Tibial artery (tissue), 4 donors: ENCODE data around the gene PPIA.
"Not testable (repeated sequence)": the region's sequence is repeated elsewhere in the genome, so short reads cannot be mapped to it uniquely, and the experiment has no call there.

Experiments
- DNase-seq, 2 donors: peaks; one replicate each; pipeline ENCODE4 v3.0.0-alpha.2; 2019
- H3K27ac ChIP-seq, 2 donors: fragments of 200-600 bp; sonication (generic) in 1 of 2; 1 replicate in 1 of 2; 2 replicates in 1 of 2; pipeline ENCODE4 v1.5.1; 2018 to 2019; ENCODE audit warnings: mild to moderate bottlenecking in 1 of 2
- H3K27me3 ChIP-seq, 2 donors: fragments of 200-600 bp; sonication (generic) in 1 of 2; one replicate each; pipeline versions ENCODE4 v1.5.1 to v1.6.0; 2016 to 2019
- H3K36me3 ChIP-seq, 3 donors: fragments of 200-600 bp; sonication (generic) in 2 of 3; one replicate each; pipeline ENCODE4 v1.5.1; 2016 to 2019; ENCODE audit warnings: mild to moderate bottlenecking in 2 of 3
- H3K4me1 ChIP-seq, 4 donors: fragments of 200-600 bp; sonication (generic) in 2 of 4; 1 replicate in 3 of 4; 2 replicates in 1 of 4; pipeline ENCODE4 v1.5.1; 2016 to 2019
- H3K4me3 ChIP-seq, 2 donors: fragments of 200-600 bp; sonication (generic) in 1 of 2; 1 replicate in 1 of 2; 2 replicates in 1 of 2; pipeline ENCODE4 v1.5.1; 2018 to 2019; ENCODE audit warnings: mild to moderate bottlenecking in 2 of 2
- H3K9me3 ChIP-seq, 3 donors: fragments of 200-600 bp; sonication (generic) in 1 of 3; one replicate each; pipeline ENCODE4 v1.5.1; 2016 to 2019
- CTCF ChIP-seq, 2 experiments: fragments of 200-600 bp in 1 of 2; fragments of 450-650 bp in 1 of 2; IDR thresholded peaks; one replicate each; pipeline ENCODE4 v1.5.1; 2017 to 2019; ENCODE audit warnings: antibody characterized with exemption in 2 of 2, mild to moderate bottlenecking in 1 of 2, moderate library complexity in 1 of 2
- intact Hi-C: fragments of 100-400 bp; cut with DNase I; formaldehyde crosslinking; loops from one replicate; pipeline ENCODE4 v1.15.0; 2023; ENCODE audit warnings: low total_unique reads

Gene PPIA

GRCh38 chr7:44775383-44776107 is 20.9 kb upstream of the PPIA start:
- peaks cover 0 to 4% (median 2%) of the 10 kb centered on the region in 4 donors for H3K4me1 ChIP-seq
- intact Hi-C loops = no loop called here
- H3K36me3 ChIP-seq = no peaks in the 10 kb centered on the region
- peaks cover 0 to 13% of the 10 kb centered on the region in 2 donors for H3K27me3 ChIP-seq
- H3K4me3 ChIP-seq = no peak overlapping the region
- no peak overlapping the region for H3K27ac ChIP-seq
- no peaks in the 10 kb centered on the region for H3K9me3 ChIP-seq
- TF ChIP-seq CTCF (IDR thresholded peaks at IDR 0.05) = no peak
- DNase-seq = no peak

- DNase-seq = no peak
- no peaks in the 10 kb centered on the region for H3K9me3 ChIP-seq
- H3K4me1 ChIP-seq = no peaks in the 10 kb centered on the region
- no peak overlapping the region for H3K4me3 ChIP-seq
- no peak for TF ChIP-seq CTCF (IDR thresholded peaks at IDR 0.05)
- no peak overlapping the region for H3K27ac ChIP-seq
- no peaks in the 10 kb centered on the region for H3K36me3 ChIP-seq
- H3K27me3 ChIP-seq = peaks cover 0 to 13% of the 10 kb centered on the region in 2 donors
- intact Hi-C loops = no loop called here
These were observed 20.3 kb upstream of the PPIA start for GRCh38 chr7:44776211-44776610.

- DNase-seq = no peak
- no peaks in the 10 kb centered on the region for H3K27me3 ChIP-seq
- H3K4me3 ChIP-seq = no peak overlapping the region
- TF ChIP-seq CTCF (IDR thresholded peaks at IDR 0.05) = no peak
- no peaks in the 10 kb centered on the region for H3K36me3 ChIP-seq
- peaks cover 0 to 5% (median 4%) of the 10 kb centered on the region in 3 donors for H3K9me3 ChIP-seq
- intact Hi-C loops = no loop called here
- no peaks in the 10 kb centered on the region for H3K4me1 ChIP-seq
- no peak overlapping the region for H3K27ac ChIP-seq
These were observed 14.0 kb upstream of the PPIA start for GRCh38 chr7:44782460-44782859.

- Histone ChIP-seq H3K9me3 (peaks cover 0 to 5% (median 4%) of the 10 kb centered on the region in 3 donors), H3K27me3 (no peaks in the 10 kb centered on the region), H3K36me3 (no peaks in the 10 kb centered on the region), H3K4me3 (no peak overlapping the region), H3K27ac (no peak overlapping the region), H3K4me1 (no peaks in the 10 kb centered on the region)
- TF ChIP-seq CTCF (IDR thresholded peaks at IDR 0.05) = no peak
- intact Hi-C loops = no loop called here
- DNase-seq = no peak
These were observed 13.1 kb upstream of the PPIA start for GRCh38 chr7:44783407-44783806.

GRCh38 chr7:44784364-44784763 is 12.1 kb upstream of the PPIA start:
- no peaks in the 10 kb centered on the region for H3K36me3 ChIP-seq
- H3K27me3 ChIP-seq = no peaks in the 10 kb centered on the region
- intact Hi-C loops = no loop called here
- H3K9me3 ChIP-seq = peaks cover 0 to 5% (median 4%) of the 10 kb centered on the region in 3 donors
- DNase-seq = no peak
- no peak overlapping the region for H3K4me3 ChIP-seq
- no peak for TF ChIP-seq CTCF (IDR thresholded peaks at IDR 0.05)
- no peaks in the 10 kb centered on the region for H3K4me1 ChIP-seq
- H3K27ac ChIP-seq = no peak overlapping the region

GRCh38 chr7:44785218-44785617 is 11.3 kb upstream of the PPIA start:
- H3K36me3 ChIP-seq, H3K4me3 ChIP-seq, H3K9me3 ChIP-seq, DNase-seq, H3K4me1 ChIP-seq, H3K27me3 ChIP-seq, intact Hi-C loops, H3K27ac ChIP-seq: not testable (repeated sequence)
